Measurements from ENCODE around the gene PHC1.
"Not testable (repeated sequence)": the region's sequence is repeated elsewhere in the genome, so short reads cannot be mapped to it uniquely, and the experiment has no call there.

DNA sequence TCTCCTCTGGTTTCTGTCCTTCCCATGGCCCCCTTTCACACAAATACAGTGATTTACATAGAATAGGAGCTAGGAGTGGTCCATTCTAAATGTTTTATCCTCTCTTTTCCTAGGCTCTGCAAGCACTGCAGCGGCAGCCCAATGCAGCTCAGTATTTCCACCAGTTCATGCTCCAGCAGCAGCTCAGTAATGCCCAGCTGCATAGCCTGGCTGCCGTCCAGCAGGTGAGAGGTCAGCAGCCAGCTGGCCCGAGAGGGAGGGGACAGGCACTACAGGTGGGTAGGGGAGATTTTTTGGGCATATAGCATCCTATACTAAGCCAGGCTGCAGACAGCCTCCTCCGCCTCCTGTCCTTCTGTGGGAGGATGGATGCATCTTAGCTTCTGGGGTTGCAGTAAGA is 5.3 kb downstream of the PHC1 start:
- not testable (repeated sequence) for TF ChIP-seq POLR2A (IDR thresholded peaks at IDR 0.05)
- TF ChIP-seq, protein P1, sequence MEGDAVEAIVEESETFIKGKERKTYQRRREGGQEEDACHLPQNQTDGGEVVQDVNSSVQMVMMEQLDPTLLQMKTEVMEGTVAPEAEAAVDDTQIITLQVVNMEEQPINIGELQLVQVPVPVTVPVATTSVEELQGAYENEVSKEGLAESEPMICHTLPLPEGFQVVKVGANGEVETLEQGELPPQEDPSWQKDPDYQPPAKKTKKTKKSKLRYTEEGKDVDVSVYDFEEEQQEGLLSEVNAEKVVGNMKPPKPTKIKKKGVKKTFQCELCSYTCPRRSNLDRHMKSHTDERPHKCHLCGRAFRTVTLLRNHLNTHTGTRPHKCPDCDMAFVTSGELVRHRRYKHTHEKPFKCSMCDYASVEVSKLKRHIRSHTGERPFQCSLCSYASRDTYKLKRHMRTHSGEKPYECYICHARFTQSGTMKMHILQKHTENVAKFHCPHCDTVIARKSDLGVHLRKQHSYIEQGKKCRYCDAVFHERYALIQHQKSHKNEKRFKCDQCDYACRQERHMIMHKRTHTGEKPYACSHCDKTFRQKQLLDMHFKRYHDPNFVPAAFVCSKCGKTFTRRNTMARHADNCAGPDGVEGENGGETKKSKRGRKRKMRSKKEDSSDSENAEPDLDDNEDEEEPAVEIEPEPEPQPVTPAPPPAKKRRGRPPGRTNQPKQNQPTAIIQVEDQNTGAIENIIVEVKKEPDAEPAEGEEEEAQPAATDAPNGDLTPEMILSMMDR (IDR thresholded peaks at IDR 0.05) = not testable (repeated sequence)

Measured in body of pancreas (tissue), 4 donors.